H9 (cell line): ENCODE results near the gene SLC7A4. TPM values are rescaled to one million over a fixed set of nuclear protein-coding genes. Genes with fewer than 3 reads are reported as not detected.

ENCODE experiments used
- DNase-seq: peaks from one replicate; pipeline ENCODE4 v3.0.0-alpha.2; 2017
- H2AFZ ChIP-seq: one replicate; pipeline ENCODE4 v1.6.1; 2013; ENCODE audit warnings: mild to moderate bottlenecking, low read length, control low read depth, moderate library complexity
- H2AK5ac ChIP-seq: 2 replicates; pipeline ENCODE4 v1.6.1; 2013; ENCODE audit warnings: low read length, control low read depth, mixed read lengths; ENCODE audit not compliant: insufficient read length
- H2BK120ac ChIP-seq: one replicate; pipeline ENCODE4 v1.6.1; 2013; ENCODE audit warnings: low read depth, mild to moderate bottlenecking, low read length, control low read depth, inconsistent platforms; ENCODE audit not compliant: poor library complexity, severe bottlenecking
- H2BK12ac ChIP-seq: 2 replicates; pipeline ENCODE4 v1.6.1; 2013; ENCODE audit warnings: low read length, control low read depth, mixed read lengths, low read depth; ENCODE audit not compliant: insufficient read length
- H2BK15ac ChIP-seq: 2 replicates; pipeline ENCODE4 v1.6.1; 2013; ENCODE audit warnings: low read depth, low read length, control low read depth
- H2BK20ac ChIP-seq: one replicate; pipeline ENCODE4 v1.6.1; 2013; ENCODE audit warnings: low read depth, mild to moderate bottlenecking, low read length, control low read depth, inconsistent platforms; ENCODE audit not compliant: poor library complexity, severe bottlenecking
- H2BK5ac ChIP-seq: 2 replicates; pipeline ENCODE4 v1.6.1; 2013; ENCODE audit warnings: low read length, control low read depth, mixed read lengths; ENCODE audit not compliant: insufficient read length
- H3K14ac ChIP-seq: 2 replicates; pipeline ENCODE4 v1.6.1; 2013; ENCODE audit warnings: low read length, control low read depth; ENCODE audit not compliant: insufficient read depth
- H3K18ac ChIP-seq: 2 replicates; pipeline ENCODE4 v1.6.1; 2013; ENCODE audit warnings: low read depth, mild to moderate bottlenecking, mixed read lengths, low read length, control low read depth; ENCODE audit not compliant: insufficient read length
- H3K23ac ChIP-seq: 2 replicates; pipeline ENCODE4 v1.6.1; 2013; ENCODE audit warnings: low read length, control low read depth, mixed read lengths, low read depth; ENCODE audit not compliant: insufficient read length
- H3K23me2 ChIP-seq: 2 replicates; pipeline ENCODE4 v1.6.1; 2013; ENCODE audit warnings: low read depth, mild to moderate bottlenecking, mixed read lengths, low read length, control low read depth; ENCODE audit not compliant: insufficient read length, poor library complexity, severe bottlenecking
- H3K27ac ChIP-seq: 2 replicates; pipeline ENCODE4 v1.5.1; 2013; ENCODE audit warnings: low read length, control low read depth, mixed read lengths, low read depth; ENCODE audit not compliant: insufficient read length
- H3K27me3 ChIP-seq: 2 replicates; pipeline ENCODE4 v1.6.1; 2013; ENCODE audit warnings: low read length, control low read depth, inconsistent platforms; ENCODE audit not compliant: insufficient read depth
- H3K4ac ChIP-seq: 2 replicates; pipeline ENCODE4 v1.6.1; 2013; ENCODE audit warnings: low read depth, mild to moderate bottlenecking, control low read depth, inconsistent platforms, low read length, moderate library complexity
- H3K4me1 ChIP-seq: 2 replicates; pipeline ENCODE4 v1.6.1; 2013; ENCODE audit warnings: low read length, control low read depth, inconsistent platforms; ENCODE audit not compliant: insufficient read depth
- H3K4me2 ChIP-seq: 2 replicates; pipeline ENCODE4 v1.6.1; 2013; ENCODE audit warnings: low read length, control low read depth, mixed read lengths; ENCODE audit not compliant: insufficient read length, insufficient read depth
- H3K56ac ChIP-seq: 2 replicates; pipeline ENCODE4 v1.6.1; 2013; ENCODE audit warnings: low read depth, mild to moderate bottlenecking, mixed read lengths, low read length, control low read depth; ENCODE audit not compliant: insufficient read length
- H3K79me1 ChIP-seq: 2 replicates; pipeline ENCODE4 v1.6.1; 2013; ENCODE audit warnings: low read depth, mild to moderate bottlenecking, moderate library complexity, low read length, control low read depth, inconsistent platforms; ENCODE audit not compliant: insufficient read depth, poor library complexity, severe bottlenecking
- H3K79me2 ChIP-seq: 2 replicates; pipeline ENCODE4 v1.6.1; 2013; ENCODE audit warnings: low read length, control low read depth, inconsistent platforms; ENCODE audit not compliant: insufficient read depth
- H3K9ac ChIP-seq: 2 replicates; pipeline ENCODE4 v1.6.1; 2013; ENCODE audit warnings: low read length, control low read depth, mixed read lengths; ENCODE audit not compliant: insufficient read length; ENCODE audit errors: extremely low read depth
- H3K9me3 ChIP-seq: one replicate; pipeline ENCODE4 v1.6.1; 2013; ENCODE audit warnings: low read depth, low read length, inconsistent platforms; ENCODE audit not compliant: control insufficient read depth
- H3T11ph ChIP-seq: one replicate; pipeline ENCODE4 v1.6.1; 2013; ENCODE audit warnings: mild to moderate bottlenecking, low read length, control low read depth, inconsistent platforms
- H4K20me1 ChIP-seq: one replicate; pipeline ENCODE4 v1.6.1; 2013; ENCODE audit not compliant: control insufficient read depth, insufficient read length, insufficient read depth
- H4K5ac ChIP-seq: 2 replicates; pipeline ENCODE4 v1.6.1; 2013; ENCODE audit warnings: low read depth, mild to moderate bottlenecking, mixed read lengths, low read length, control low read depth; ENCODE audit not compliant: insufficient read length
- H4K8ac ChIP-seq: replicated peaks from 2 replicates; pipeline ENCODE4 v1.6.1; 2013; ENCODE audit warnings: low read length, control low read depth, mixed read lengths, low read depth; ENCODE audit not compliant: insufficient read length
- H4K91ac ChIP-seq: 2 replicates; pipeline ENCODE4 v1.6.1; 2013; ENCODE audit warnings: low read depth, mild to moderate bottlenecking, moderate library complexity, mixed read lengths, low read length, control low read depth; ENCODE audit not compliant: insufficient read length
- H3K27ac Mint-ChIP-seq, 3 experiments: 2 replicates in 2 of 3; 3 replicates in 1 of 3; pipeline ENCODE4 v1.8.0; 2020 to 2021; ENCODE audit warnings: mixed read lengths in 3 of 3, mild to moderate bottlenecking in 1 of 3, moderate library complexity in 1 of 3
- H3K27me3 Mint-ChIP-seq: 2 replicates; pipeline ENCODE4 v1.8.0; 2021; ENCODE audit warnings: low read depth, mild to moderate bottlenecking, moderate library complexity, mixed read lengths
- H3K36me3 Mint-ChIP-seq, 3 experiments: 2 replicates in 2 of 3; 3 replicates in 1 of 3; pipeline ENCODE4 v1.8.0; 2020 to 2021; ENCODE audit warnings: low read depth in 3 of 3, mixed read lengths in 3 of 3; ENCODE audit not compliant: insufficient read depth in 1 of 3
- H3K4me1 Mint-ChIP-seq, 2 experiments: 2 replicates each; pipeline ENCODE4 v1.8.0; 2020; ENCODE audit warnings: mixed read lengths in 2 of 2
- H3K4me3 Mint-ChIP-seq, 2 experiments: 2 replicates in 1 of 2; 3 replicates in 1 of 2; pipeline ENCODE4 v1.8.0; 2020 to 2021; ENCODE audit warnings: mild to moderate bottlenecking in 2 of 2, mixed read lengths in 2 of 2, moderate library complexity in 1 of 2
- H3K9me3 Mint-ChIP-seq, 2 experiments: 2 replicates in 1 of 2; 3 replicates in 1 of 2; pipeline ENCODE4 v1.8.0; 2020; ENCODE audit warnings: mild to moderate bottlenecking in 2 of 2, mixed read lengths in 2 of 2, moderate library complexity in 1 of 2
- CTCF ChIP-seq: fragments of 200-600 bp; sonication (generic); conservative IDR thresholded peaks from 3 replicates; pipeline ENCODE4 v1.8.0; 2021; ENCODE audit warnings: antibody characterized with exemption, mild to moderate bottlenecking
- WGBS: extraction: QIAGEN DNeasy Blood & Tissue Kit; methylation state at CpG from one replicate; pipeline ENCODE4 v1.1.7; 2013; ENCODE audit warnings: missing lambda C conversion rate, low lambda C conversion rate, mixed read lengths; ENCODE audit not compliant: insufficient read length; ENCODE audit errors: extremely low coverage; 5-methylcytosine and 5-hydroxymethylcytosine counted together
- total RNA-seq: library from RNA; stranded (reverse); gene quantifications from 2 replicates; pipeline ENCODE4 v1.2.1, GENCODE V29; 2021

SLC7A4 gene
- total RNA-seq, 1 experiment from 2014 or later = 0.09 TPM

DNA sequence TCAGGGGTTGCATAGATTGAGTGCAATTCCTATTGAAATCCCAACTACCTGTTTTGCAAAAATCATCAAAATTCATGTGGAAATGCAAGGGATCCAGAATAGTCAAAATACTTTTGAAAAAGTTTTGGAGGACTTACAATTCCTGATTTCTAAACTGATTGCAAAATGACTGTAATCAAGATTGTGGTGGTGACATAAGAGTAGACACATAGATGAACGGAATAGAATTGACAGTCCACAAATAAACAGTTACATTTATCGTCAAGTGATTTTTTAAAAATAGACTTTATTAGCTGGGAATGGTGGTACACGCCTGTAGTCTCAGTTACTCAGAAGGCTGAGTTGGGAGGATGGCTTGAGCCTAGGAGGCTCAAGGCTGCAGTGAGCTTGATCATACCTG is 2.6 kb upstream of the SLC7A4 start:
- H2AFZ ChIP-seq = no peak overlapping the region
- DNase-seq = no peak
- Mint-ChIP-seq H3K27ac (no peak overlapping the region), H3K4me3 (no peak overlapping the region), H3K4me1 (peaks cover 0 to 6% of the 10 kb centered on the region in 2 experiments; a peak in 1 of 4 replicates), H3K9me3 (no peaks in the 10 kb centered on the region), H3K36me3 (no peaks in the 10 kb centered on the region), H3K27me3 (peaks cover 40% of the 10 kb centered on the region)
- no peak overlapping the region for H3K27ac ChIP-seq
- no peaks in the 10 kb centered on the region for H3K4me1 ChIP-seq
- H2BK5ac ChIP-seq = no peak overlapping the region
- no peak overlapping the region for H3K4ac ChIP-seq
- no peak overlapping the region for H3K4me2 ChIP-seq
- H2AK5ac ChIP-seq = no peak overlapping the region
- H2BK120ac ChIP-seq = no peak overlapping the region
- H4K91ac ChIP-seq = no peak overlapping the region
- H4K5ac ChIP-seq = no peak overlapping the region
- no peak for TF ChIP-seq CTCF
- H3K27me3 ChIP-seq = peaks cover 3% of the 10 kb centered on the region; the same call in 1 of the 2 replicates
- H3K56ac ChIP-seq = no peak overlapping the region
- H3K18ac ChIP-seq = no peak overlapping the region
- WGBS = no CpG with 5 or more reads among the region's 3 CpGs
- H3K23me2 ChIP-seq = no peaks in the 10 kb centered on the region
- no peak overlapping the region for H2BK12ac ChIP-seq
- no peaks in the 10 kb centered on the region for H3K9me3 ChIP-seq
- H3T11ph ChIP-seq = no peak overlapping the region
- no peak overlapping the region for H3K14ac ChIP-seq
- no peak overlapping the region for H4K8ac ChIP-seq
- no peaks in the 10 kb centered on the region for H4K20me1 ChIP-seq
- no peak overlapping the region for H2BK20ac ChIP-seq
- H2BK15ac ChIP-seq = no peak overlapping the region
- no peaks in the 10 kb centered on the region for H3K79me1 ChIP-seq
- H3K79me2 ChIP-seq = no peaks in the 10 kb centered on the region
- H3K9ac ChIP-seq = no peak overlapping the region
- H3K23ac ChIP-seq = no peak overlapping the region
